ENCODE measurements around the gene KIF6.
A peak's percentile ranks its signal among the peaks of the same experiment; 100 is the strongest.

KIF6 gene

GRCh38 chr6:39441301-39441700 is 283.9 kb downstream of the KIF6 start:
- no peak for DNase-seq

- no peak for DNase-seq
Observed at GRCh38 chr6:39440039-39440426, 285.2 kb downstream of the KIF6 start.

GRCh38 chr6:39439342-39440038 is 285.7 kb downstream of the KIF6 start:
- no peak for DNase-seq

- no peak for DNase-seq
Observed at GRCh38 chr6:39433630-39434029, 291.6 kb downstream of the KIF6 start.

- DNase-seq: no peak
Observed at GRCh38 chr6:39432330-39433025, 292.7 kb downstream of the KIF6 start.

GRCh38 chr6:39430871-39431523 is 294.2 kb downstream of the KIF6 start:
- DNase-seq: peak; percentile 34 to 79

GRCh38 chr6:39430446-39430845 is 294.8 kb downstream of the KIF6 start:
- no peak for DNase-seq

- DNase-seq: no peak
Observed at GRCh38 chr6:39428816-39429215, 296.4 kb downstream of the KIF6 start.

- DNase-seq: no peak
Observed at GRCh38 chr6:39428152-39428551, 297.1 kb downstream of the KIF6 start.

GRCh38 chr6:39426073-39426456 is 299.1 kb downstream of the KIF6 start:
- DNase-seq: peak in 1 of 2 donors; percentile 63

- no peak for DNase-seq
Observed at GRCh38 chr6:39425346-39426072, 299.7 kb downstream of the KIF6 start.

- DNase-seq: no peak
Observed at GRCh38 chr6:39424831-39425230, 300.4 kb downstream of the KIF6 start.

GRCh38 chr6:39422238-39422637 is 303.0 kb downstream of the KIF6 start:
- DNase-seq: no peak

GRCh38 chr6:39421383-39422225 is 303.6 kb downstream of the KIF6 start:
- no peak for DNase-seq

- no peak for DNase-seq
Observed at GRCh38 chr6:39420300-39421265, 304.6 kb downstream of the KIF6 start.

- DNase-seq: peak in 1 of 2 donors; percentile 22
Observed at GRCh38 chr6:39419607-39420006, 305.6 kb downstream of the KIF6 start.

- DNase-seq: no peak
Observed at GRCh38 chr6:39417440-39417839, 307.8 kb downstream of the KIF6 start.

- no peak for DNase-seq
Observed at GRCh38 chr6:39416728-39417127, 308.5 kb downstream of the KIF6 start.

GRCh38 chr6:39416026-39416425 is 309.2 kb downstream of the KIF6 start:
- no peak for DNase-seq

GRCh38 chr6:39415482-39415881 is 309.7 kb downstream of the KIF6 start:
- no peak for DNase-seq

GRCh38 chr6:39411465-39411864 is 313.7 kb downstream of the KIF6 start:
- no peak for DNase-seq
